Loucy (cell line): ENCODE data around the gene SPOPL.

Experiments used
- EZH2phosphoT487 ChIP-seq: fragments of 200-600 bp; IDR thresholded peaks from 2 replicates; pipeline ENCODE4 v1.6.1; 2018; ENCODE audit warnings: antibody characterized with exemption, mild to moderate bottlenecking, moderate library complexity, borderline replicate concordance
- TF ChIP-seq, protein P1 (sequence below): fragments of 200-600 bp; sonication (generic); conservative IDR thresholded peaks from 2 replicates; pipeline ENCODE4 v1.5.1; 2014; ENCODE audit warnings: mild to moderate bottlenecking, antibody characterized with exemption, low read length

- TF ChIP-seq, protein P1, sequence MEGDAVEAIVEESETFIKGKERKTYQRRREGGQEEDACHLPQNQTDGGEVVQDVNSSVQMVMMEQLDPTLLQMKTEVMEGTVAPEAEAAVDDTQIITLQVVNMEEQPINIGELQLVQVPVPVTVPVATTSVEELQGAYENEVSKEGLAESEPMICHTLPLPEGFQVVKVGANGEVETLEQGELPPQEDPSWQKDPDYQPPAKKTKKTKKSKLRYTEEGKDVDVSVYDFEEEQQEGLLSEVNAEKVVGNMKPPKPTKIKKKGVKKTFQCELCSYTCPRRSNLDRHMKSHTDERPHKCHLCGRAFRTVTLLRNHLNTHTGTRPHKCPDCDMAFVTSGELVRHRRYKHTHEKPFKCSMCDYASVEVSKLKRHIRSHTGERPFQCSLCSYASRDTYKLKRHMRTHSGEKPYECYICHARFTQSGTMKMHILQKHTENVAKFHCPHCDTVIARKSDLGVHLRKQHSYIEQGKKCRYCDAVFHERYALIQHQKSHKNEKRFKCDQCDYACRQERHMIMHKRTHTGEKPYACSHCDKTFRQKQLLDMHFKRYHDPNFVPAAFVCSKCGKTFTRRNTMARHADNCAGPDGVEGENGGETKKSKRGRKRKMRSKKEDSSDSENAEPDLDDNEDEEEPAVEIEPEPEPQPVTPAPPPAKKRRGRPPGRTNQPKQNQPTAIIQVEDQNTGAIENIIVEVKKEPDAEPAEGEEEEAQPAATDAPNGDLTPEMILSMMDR: no peak
- TF ChIP-seq EZH2phosphoT487: no peak
Observed at GRCh38 chr2:138494265-138494966, 7.2 kb upstream of the SPOPL start.
